Activated T-helper 2 cell treated with anti-CD3 and anti-CD28 coated beads, Interferon-gamma antibody, Interleukin-2, Interleukin-4, amounts not matched to agents 10 μg/mL and 5 μg/mL and 100 μg/mL, durations not matched to agents 14 hours and 24 hours and 36 hours (primary cell): Measurements from ENCODE around the gene BRAT1. TPM values are rescaled to one million over a fixed set of nuclear protein-coding genes. Genes with fewer than 3 reads are reported as not detected.
"Not testable (repeated sequence)": the region's sequence is repeated elsewhere in the genome, so short reads cannot be mapped to it uniquely, and the experiment has no call there.

Source experiments
- DNase-seq: peaks from one replicate; pipeline ENCODE4 v3.0.0; 2021; ENCODE audit warnings: low spot score
- H3K27ac Mint-ChIP-seq: one replicate; pipeline ENCODE4 v1.8.0; 2021; ENCODE audit warnings: mixed read lengths
- H3K27me3 Mint-ChIP-seq: one replicate; pipeline ENCODE4 v1.8.0; 2021; ENCODE audit warnings: low read depth, mixed read lengths
- H3K36me3 Mint-ChIP-seq: one replicate; pipeline ENCODE4 v1.8.0; 2021; ENCODE audit warnings: low read depth, mixed read lengths
- H3K4me1 Mint-ChIP-seq: one replicate; pipeline ENCODE4 v1.8.0; 2021; ENCODE audit warnings: low read depth, mixed read lengths
- H3K4me3 Mint-ChIP-seq: one replicate; pipeline ENCODE4 v1.8.0; 2021; ENCODE audit warnings: low read depth, mild to moderate bottlenecking, moderate library complexity, mixed read lengths
- H3K9me3 Mint-ChIP-seq: one replicate; pipeline ENCODE4 v1.8.0; 2021; ENCODE audit warnings: mixed read lengths
- intact Hi-C: fragments of 100-400 bp; cut with micrococcal nuclease; formaldehyde crosslinking; loops from one replicate; pipeline ENCODE4 v1.15.1; 2023
- total RNA-seq: library from RNA; stranded (reverse); gene quantifications from 2 replicates; pipeline ENCODE4 v1.2.3, GENCODE V29; 2022

BRAT1 gene
- total RNA-seq, 1 donor from 2014 or later: 39.9 TPM

GRCh38 chr7:2533566-2533965 is 21.8 kb downstream of the BRAT1 start:
- intact Hi-C loops, DNase-seq, H3K27ac Mint-ChIP-seq, H3K9me3 Mint-ChIP-seq, H3K4me3 Mint-ChIP-seq, H3K36me3 Mint-ChIP-seq, H3K27me3 Mint-ChIP-seq: not testable (repeated sequence)
- peaks cover 20% of the 10 kb centered on the region for H3K4me1 Mint-ChIP-seq

- not testable (repeated sequence) for H3K4me3 Mint-ChIP-seq, H3K27me3 Mint-ChIP-seq, H3K9me3 Mint-ChIP-seq
Measured at GRCh38 chr7:2532816-2533215, 22.5 kb downstream of the BRAT1 start.

GRCh38 chr7:2532199-2532772 is 23.0 kb downstream of the BRAT1 start:
- intact Hi-C loops, H3K27ac Mint-ChIP-seq: not testable (repeated sequence)

More at GRCh38 chr7:2532816-2533215, 22.5 kb downstream of the BRAT1 start:
- H3K27ac Mint-ChIP-seq, DNase-seq, intact Hi-C loops: not testable (repeated sequence)
- Mint-ChIP-seq H3K36me3 (peaks cover 15% of the 10 kb centered on the region), H3K4me1 (peaks cover 27% of the 10 kb centered on the region)

GRCh38 chr7:2531796-2532110 is 23.6 kb downstream of the BRAT1 start:
- H3K4me3 Mint-ChIP-seq, DNase-seq, H3K9me3 Mint-ChIP-seq, H3K27me3 Mint-ChIP-seq, H3K27ac Mint-ChIP-seq: not testable (repeated sequence)
- H3K36me3 Mint-ChIP-seq: peaks cover 23% of the 10 kb centered on the region
- intact Hi-C loops: loop anchor here (2.0 kb wide), 2 partner anchors 23 to 99 kb away; partner anchors contain the start of genes BRAT1 and TTYH3
- peaks cover 34% of the 10 kb centered on the region for H3K4me1 Mint-ChIP-seq

More at GRCh38 chr7:2532199-2532772, 23.0 kb downstream of the BRAT1 start:
- DNase-seq, H3K27me3 Mint-ChIP-seq, H3K4me3 Mint-ChIP-seq, H3K9me3 Mint-ChIP-seq: not testable (repeated sequence)
- Mint-ChIP-seq H3K36me3 (peaks cover 18% of the 10 kb centered on the region), H3K4me1 (peaks cover 32% of the 10 kb centered on the region)

GRCh38 chr7:2530994-2531795 is 24.1 kb downstream of the BRAT1 start:
- Mint-ChIP-seq H3K36me3 (peaks cover 29% of the 10 kb centered on the region), H3K4me1 (peaks cover 34% of the 10 kb centered on the region), H3K27ac (peak overlapping the region; percentile 97), H3K4me3 (peak overlapping the region; percentile 64)
- not testable (repeated sequence) for DNase-seq, H3K9me3 Mint-ChIP-seq, H3K27me3 Mint-ChIP-seq
- intact Hi-C loops: loop anchor here (1.0 to 2.0 kb wide), 4 partner anchors 9 to 100 kb away; partner anchors contain the start of genes BRAT1 and TTYH3

GRCh38 chr7:2530071-2530987 is 25.0 kb downstream of the BRAT1 start:
- H3K27me3 Mint-ChIP-seq: no peaks in the 10 kb centered on the region
- intact Hi-C loops: loop anchor here (1.0 to 2.0 kb wide), 4 partner anchors 8 to 100 kb away; partner anchors contain the start of genes BRAT1 and TTYH3
- H3K27ac Mint-ChIP-seq: peak overlapping the region; percentile 97
- H3K9me3 Mint-ChIP-seq: no peaks in the 10 kb centered on the region
- peak; percentile 56 for DNase-seq
- peaks cover 33% of the 10 kb centered on the region for H3K36me3 Mint-ChIP-seq
- peak overlapping the region; percentile 72 for H3K4me3 Mint-ChIP-seq
- H3K4me1 Mint-ChIP-seq: peaks cover 34% of the 10 kb centered on the region

- Mint-ChIP-seq H3K4me1 (peaks cover 34% of the 10 kb centered on the region), H3K27ac (peak overlapping the region; percentile 97), H3K27me3 (no peaks in the 10 kb centered on the region), H3K9me3 (no peaks in the 10 kb centered on the region), H3K36me3 (peaks cover 33% of the 10 kb centered on the region), H3K4me3 (peak overlapping the region; percentile 72)
- intact Hi-C loops: loop anchor here (1.0 to 2.0 kb wide), 4 partner anchors 7 to 101 kb away; partner anchors contain the start of genes BRAT1 and TTYH3
- DNase-seq: peak; percentile 38
Measured at GRCh38 chr7:2529161-2530070, 25.9 kb downstream of the BRAT1 start.

- Mint-ChIP-seq H3K27ac (peak overlapping the region; percentile 97), H3K4me3 (peak overlapping the region; percentile 35), H3K27me3 (no peaks in the 10 kb centered on the region), H3K36me3 (peaks cover 33% of the 10 kb centered on the region), H3K9me3 (no peaks in the 10 kb centered on the region), H3K4me1 (peaks cover 34% of the 10 kb centered on the region)
- DNase-seq: no peak
- intact Hi-C loops: no loop called here
Measured at GRCh38 chr7:2528481-2529095, 26.7 kb downstream of the BRAT1 start.

GRCh38 chr7:2527505-2528467 is 27.5 kb downstream of the BRAT1 start:
- no peak for DNase-seq
- intact Hi-C loops: no loop called here
- Mint-ChIP-seq H3K27me3 (no peaks in the 10 kb centered on the region), H3K27ac (peak overlapping the region; percentile 75), H3K9me3 (no peaks in the 10 kb centered on the region), H3K4me3 (peak overlapping the region; percentile 35), H3K4me1 (peaks cover 38% of the 10 kb centered on the region), H3K36me3 (peaks cover 33% of the 10 kb centered on the region)

- H3K4me3 Mint-ChIP-seq: no peak overlapping the region
- H3K36me3 Mint-ChIP-seq: peaks cover 31% of the 10 kb centered on the region
- no peak for DNase-seq
- H3K27ac Mint-ChIP-seq: peak overlapping the region; percentile 43
- intact Hi-C loops: no loop called here
- no peaks in the 10 kb centered on the region for H3K9me3 Mint-ChIP-seq
- H3K4me1 Mint-ChIP-seq: peaks cover 46% of the 10 kb centered on the region
- H3K27me3 Mint-ChIP-seq: no peaks in the 10 kb centered on the region
Measured at GRCh38 chr7:2526659-2527504, 28.4 kb downstream of the BRAT1 start.
